HL-60 (cell line): ENCODE results near the gene EIF1AD.

Experiments used
- POLR2AphosphoS5 ChIP-seq: IDR thresholded peaks from 2 replicates; pipeline ENCODE4 v1.6.1; 2012; ENCODE audit warnings: low read depth
- TF ChIP-seq, protein P1 (sequence below): IDR thresholded peaks from one replicate; pipeline ENCODE4 v1.5.1; 2011; ENCODE audit warnings: low read length, control low read depth, inconsistent platforms; ENCODE audit not compliant: insufficient read depth

DNA sequence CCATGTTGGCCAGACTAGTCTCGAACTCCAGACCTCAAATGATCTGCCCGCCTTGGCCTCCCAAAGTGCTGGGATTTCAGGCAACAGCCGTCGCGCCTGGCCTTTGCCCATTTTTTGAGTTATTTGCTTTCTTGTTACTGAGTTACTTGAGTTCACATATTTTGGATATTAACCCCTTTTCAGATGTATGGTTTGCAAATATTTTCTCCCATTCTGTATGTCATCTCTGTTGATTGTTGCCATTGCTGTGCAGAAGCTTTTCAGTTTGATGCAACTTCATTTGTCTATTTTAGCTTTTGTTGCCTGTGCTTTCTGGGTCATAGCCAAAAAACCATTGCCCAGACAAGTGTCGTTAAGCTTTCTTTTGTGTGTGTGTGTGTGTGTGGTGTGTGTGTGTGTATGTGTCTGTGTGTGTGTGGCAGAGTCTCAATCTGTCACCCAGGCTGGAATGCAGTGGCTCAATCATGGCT is 49.9 kb downstream of the EIF1AD start:
- TF ChIP-seq, protein P1, sequence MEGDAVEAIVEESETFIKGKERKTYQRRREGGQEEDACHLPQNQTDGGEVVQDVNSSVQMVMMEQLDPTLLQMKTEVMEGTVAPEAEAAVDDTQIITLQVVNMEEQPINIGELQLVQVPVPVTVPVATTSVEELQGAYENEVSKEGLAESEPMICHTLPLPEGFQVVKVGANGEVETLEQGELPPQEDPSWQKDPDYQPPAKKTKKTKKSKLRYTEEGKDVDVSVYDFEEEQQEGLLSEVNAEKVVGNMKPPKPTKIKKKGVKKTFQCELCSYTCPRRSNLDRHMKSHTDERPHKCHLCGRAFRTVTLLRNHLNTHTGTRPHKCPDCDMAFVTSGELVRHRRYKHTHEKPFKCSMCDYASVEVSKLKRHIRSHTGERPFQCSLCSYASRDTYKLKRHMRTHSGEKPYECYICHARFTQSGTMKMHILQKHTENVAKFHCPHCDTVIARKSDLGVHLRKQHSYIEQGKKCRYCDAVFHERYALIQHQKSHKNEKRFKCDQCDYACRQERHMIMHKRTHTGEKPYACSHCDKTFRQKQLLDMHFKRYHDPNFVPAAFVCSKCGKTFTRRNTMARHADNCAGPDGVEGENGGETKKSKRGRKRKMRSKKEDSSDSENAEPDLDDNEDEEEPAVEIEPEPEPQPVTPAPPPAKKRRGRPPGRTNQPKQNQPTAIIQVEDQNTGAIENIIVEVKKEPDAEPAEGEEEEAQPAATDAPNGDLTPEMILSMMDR: no peak
- TF ChIP-seq POLR2AphosphoS5: no peak
